Measurements from ENCODE around the gene TPK1.
A peak's percentile ranks its signal among the peaks of the same experiment; 100 is the strongest.

Gene TPK1

GRCh38 chr7:144835652-144836544 lies at the start of gene TPK1:
TSS of gene TPK1 (minus strand) at chr7:144836053. CDS start at chr7:144835602, 451 bp downstream.
- DNase-seq: peak; percentile 88

- no peak for DNase-seq
These were observed 49.6 kb upstream of the TPK1 start for GRCh38 chr7:144885478-144885877.

- DNase-seq: no peak
These were observed 49.0 kb upstream of the TPK1 start for GRCh38 chr7:144884896-144885295.

- no peak for DNase-seq
These were observed 37.5 kb upstream of the TPK1 start for GRCh38 chr7:144873316-144873845.

GRCh38 chr7:144869082-144869481 lies 33.2 kb upstream of the TPK1 start:
- no peak for DNase-seq

- DNase-seq: no peak
These were observed 30.3 kb upstream of the TPK1 start for GRCh38 chr7:144866189-144866588.

- DNase-seq: no peak
These were observed 27.4 kb upstream of the TPK1 start for GRCh38 chr7:144863320-144863647.

- no peak for DNase-seq
These were observed 26.9 kb upstream of the TPK1 start for GRCh38 chr7:144862612-144863319.

GRCh38 chr7:144859739-144860138 lies 23.9 kb upstream of the TPK1 start:
- DNase-seq: no peak

- no peak for DNase-seq
These were observed 21.6 kb upstream of the TPK1 start for GRCh38 chr7:144857463-144857862.

- no peak for DNase-seq
These were observed 19.1 kb upstream of the TPK1 start for GRCh38 chr7:144854839-144855424.

GRCh38 chr7:144853542-144853941 lies 17.7 kb upstream of the TPK1 start:
- DNase-seq: no peak

- DNase-seq: no peak
These were observed 12.2 kb upstream of the TPK1 start for GRCh38 chr7:144848078-144848477.

GRCh38 chr7:144842377-144842851 lies 6.6 kb upstream of the TPK1 start:
- no peak for DNase-seq

- no peak for DNase-seq
These were observed 641 bp upstream of the TPK1 start for GRCh38 chr7:144836545-144836842.

- DNase-seq: peak; percentile 27
These were observed 670 bp downstream of the TPK1 start for GRCh38 chr7:144835155-144835611.

- DNase-seq: peak; percentile 30
These were observed 1.2 kb downstream of the TPK1 start for GRCh38 chr7:144834641-144835144.

GRCh38 chr7:144830811-144831210 lies 5.0 kb downstream of the TPK1 start:
- no peak for DNase-seq

GRCh38 chr7:144830024-144830785 lies 5.6 kb downstream of the TPK1 start:
- DNase-seq: no peak

GRCh38 chr7:144827621-144828020 lies 8.2 kb downstream of the TPK1 start:
- no peak for DNase-seq

- no peak for DNase-seq
These were observed 9.6 kb downstream of the TPK1 start for GRCh38 chr7:144826208-144826607.

- no peak for DNase-seq
These were observed 11.5 kb downstream of the TPK1 start for GRCh38 chr7:144824360-144824759.

- DNase-seq: no peak
These were observed 13.6 kb downstream of the TPK1 start for GRCh38 chr7:144822223-144822622.
